Transverse colon (tissue), 4 donors: ENCODE measurements around the gene PLEKHA1. TPM values are rescaled to one million over a fixed set of nuclear protein-coding genes. Genes with fewer than 3 reads are reported as not detected.

ENCODE experiments used
- DNase-seq: peaks from one replicate; pipeline ENCODE4 v3.0.0-alpha.2; 2019
- H3K27ac ChIP-seq, 4 donors: fragments of 200-600 bp; sonication (generic); 2 replicates each; pipeline ENCODE4 v1.5.1; 2016 to 2018; ENCODE audit warnings: inconsistent platforms in 4 of 4
- H3K27me3 ChIP-seq: fragments of 200-600 bp; sonication (generic); 2 replicates; pipeline ENCODE4 v1.5.1; 2017; ENCODE audit warnings: inconsistent platforms
- H3K36me3 ChIP-seq, 4 donors: fragments of 200-600 bp; sonication (generic); 2 replicates each; pipeline ENCODE4 v1.5.1; 2017 to 2019; ENCODE audit warnings: inconsistent platforms in 4 of 4
- H3K4me1 ChIP-seq, 4 donors: fragments of 200-600 bp; sonication (generic); 2 replicates each; pipeline ENCODE4 v1.5.1; 2017 to 2020; ENCODE audit warnings: inconsistent platforms in 4 of 4
- H3K4me3 ChIP-seq, 4 donors: fragments of 200-600 bp; sonication (generic); 1 replicate in 1 of 4; 2 replicates in 3 of 4; pipeline versions ENCODE4 v1.5.1 to v1.6.1; 2017 to 2019; ENCODE audit warnings: inconsistent platforms in 4 of 4
- H3K9me3 ChIP-seq, 2 donors: fragments of 200-600 bp; sonication (generic); 2 replicates each; pipeline ENCODE4 v1.5.1; 2017 to 2019; ENCODE audit warnings: inconsistent platforms in 2 of 2
- CTCF ChIP-seq, 5 experiments: fragments of 200-600 bp in 3 of 5; fragments of 450-650 bp in 2 of 5; sonication (generic) in 3 of 5; IDR thresholded peaks; 1 replicate in 2 of 5; 2 replicates in 3 of 5; pipeline ENCODE4 v1.5.1; 2016 to 2017; ENCODE audit warnings: antibody characterized with exemption in 5 of 5, inconsistent platforms in 3 of 5, mild to moderate bottlenecking in 2 of 5, moderate library complexity in 1 of 5
- EP300 ChIP-seq: sonication (generic); formaldehyde crosslinking; IDR thresholded peaks from one replicate; pipeline ENCODE4 v1.6.1; 2017; ENCODE audit warnings: antibody characterized with exemption, low read depth
- POLR2A ChIP-seq: fragments of 450-650 bp; IDR thresholded peaks from one replicate; pipeline ENCODE4 v1.6.1; 2016; ENCODE audit warnings: antibody characterized with exemption, mild to moderate bottlenecking, moderate library complexity
- POLR2AphosphoS5 ChIP-seq, 3 donors: sonication (generic); formaldehyde crosslinking; IDR thresholded peaks; one replicate each; pipeline ENCODE4 v1.6.1; 2016; ENCODE audit warnings: antibody characterized with exemption in 3 of 3
- WGBS, 2 donors: methylation state at CpG; one replicate each; pipeline ENCODE4 v1.1.5; 2018; ENCODE audit warnings: low coverage in 1 of 2; 5-methylcytosine and 5-hydroxymethylcytosine counted together
- in situ Hi-C, 4 donors: fragments of 200-750 bp; cut with MboI; loops; one replicate each; pipeline versions ENCODE4 v1.15.0 to v1.15.1; 2017; ENCODE audit warnings: low sequenced_read_pairs in 3 of 4, low pct_ligation_motif_present in 1 of 4, low pct_unique_long_range_greater_than_20kb in 1 of 4
- intact Hi-C: fragments of 100-400 bp; cut with DNase I; formaldehyde crosslinking; loops from one replicate; pipeline ENCODE4 v1.15.1; 2023; ENCODE audit warnings: low total_unique reads
- total RNA-seq, 4 donors: library from RNA; depleted of rRNA; stranded (reverse); fragments of >200 nt; gene quantifications; one replicate each; pipeline ENCODE4 v1.1.0, GENCODE V29; 2016

The PLEKHA1 gene
- total RNA-seq, 4 donors from 2014 or later: 10.7 to 40.3 (median 28.9) TPM

- Histone ChIP-seq H3K27ac (no peak overlapping the region), H3K9me3 (no peaks in the 10 kb centered on the region), H3K4me1 (peaks cover 18 to 35% (median 22%) of the 10 kb centered on the region in 4 donors), H3K36me3 (no peaks in the 10 kb centered on the region), H3K27me3 (peaks cover 6% of the 10 kb centered on the region), H3K4me3 (no peak overlapping the region)
- in situ Hi-C loops (no loop called here), intact Hi-C loops (loop anchor here (2.0 kb wide), 1 partner anchor 75 kb away; no protein-coding TSS in a partner anchor)
- no peak for DNase-seq
- WGBS, 2 donors: 95% methylated on average over 4 of the region's 4 CpGs
- TF ChIP-seq POLR2AphosphoS5 (IDR thresholded peaks at IDR 0.05): no peak
- no peak for TF ChIP-seq EP300
- no peak for TF ChIP-seq POLR2A
- TF ChIP-seq CTCF (IDR thresholded peaks at IDR 0.05): no peak
Observed at GRCh38 chr10:122471531-122472177, 97.1 kb downstream of the PLEKHA1 start.

DNA sequence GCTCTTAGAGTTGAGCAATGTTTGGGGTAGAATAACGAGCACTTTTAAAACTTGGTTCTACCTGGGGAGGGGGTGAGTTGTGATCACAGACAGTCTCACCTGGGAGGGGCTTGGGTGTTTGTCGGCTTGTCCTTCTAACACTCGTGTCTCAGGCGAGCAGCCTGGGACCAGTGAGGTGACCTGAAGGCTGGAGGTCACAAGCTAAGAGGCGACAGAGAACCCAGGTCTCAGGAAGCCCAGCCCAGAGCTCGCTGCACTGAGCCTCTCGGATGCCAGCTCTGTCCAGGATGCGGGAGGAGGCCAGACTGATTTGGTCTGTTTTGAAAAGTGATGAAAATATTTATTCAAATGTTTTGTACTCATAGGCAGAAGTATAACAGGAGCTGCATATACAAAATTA lies 98.6 kb downstream of the PLEKHA1 start:
- in situ Hi-C loops (no loop called here), intact Hi-C loops (loop anchor here (2.0 kb wide), 1 partner anchor 76 kb away; no protein-coding TSS in a partner anchor)
- Histone ChIP-seq H3K36me3 (no peaks in the 10 kb centered on the region), H3K4me3 (no peak overlapping the region), H3K27me3 (peaks cover 6% of the 10 kb centered on the region), H3K4me1 (peaks cover 18 to 38% (median 22%) of the 10 kb centered on the region in 4 donors), H3K27ac (no peak overlapping the region), H3K9me3 (no peaks in the 10 kb centered on the region)
- 75 to 80% methylated on average over 1 to 8 of the region's 8 CpGs for WGBS, 2 donors
- DNase-seq: no peak
- TF ChIP-seq EP300 (no peak), POLR2AphosphoS5 (IDR thresholded peaks at IDR 0.05) (no peak), POLR2A (no peak), CTCF (IDR thresholded peaks at IDR 0.05) (no peak)

- peak overlapping the region in 3 of 4 donors; percentile 70 to 84 (median 73) for H3K27ac ChIP-seq
- 46 to 51% methylated on average over 7 to 15 of the region's 15 CpGs for WGBS, 2 donors
- no peaks in the 10 kb centered on the region for H3K36me3 ChIP-seq
- H3K4me1 ChIP-seq: peaks cover 18 to 37% (median 22%) of the 10 kb centered on the region in 4 donors
- H3K27me3 ChIP-seq: peaks cover 6% of the 10 kb centered on the region
- no peak for TF ChIP-seq CTCF (IDR thresholded peaks at IDR 0.05)
- no peak for TF ChIP-seq POLR2A
- no peak for TF ChIP-seq POLR2AphosphoS5 (IDR thresholded peaks at IDR 0.05)
- no peak for TF ChIP-seq EP300
- no peaks in the 10 kb centered on the region for H3K9me3 ChIP-seq
- DNase-seq: no peak
- in situ Hi-C loops (no loop called here), intact Hi-C loops (no loop called here)
- H3K4me3 ChIP-seq: no peak overlapping the region
Observed at GRCh38 chr10:122474131-122474818, 99.8 kb downstream of the PLEKHA1 start.

DNA sequence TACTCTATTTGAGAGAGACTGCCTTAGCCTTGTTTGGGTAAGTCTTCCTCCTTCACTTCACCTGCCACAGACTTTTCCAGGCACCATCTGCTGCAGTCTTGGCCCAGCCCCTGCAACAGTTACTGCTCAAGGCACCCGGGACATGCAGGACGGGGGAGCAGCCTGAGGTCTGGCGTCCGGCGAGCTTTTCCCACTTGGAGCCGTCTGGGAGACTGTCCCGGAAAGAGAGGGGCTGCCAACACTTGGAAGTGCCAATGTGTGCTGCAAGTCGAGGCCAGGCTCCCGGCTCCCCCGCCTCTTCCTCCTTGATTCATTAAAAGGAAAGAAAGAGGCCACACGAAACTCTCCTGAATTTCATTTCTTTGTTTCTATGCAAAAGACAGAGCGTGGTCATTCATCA lies 100.6 kb downstream of the PLEKHA1 start:
- DNase-seq: no peak
- TF ChIP-seq EP300: no peak
- no peak for TF ChIP-seq POLR2AphosphoS5 (IDR thresholded peaks at IDR 0.05)
- TF ChIP-seq POLR2A: no peak
- no peak for TF ChIP-seq CTCF (IDR thresholded peaks at IDR 0.05)
- Histone ChIP-seq H3K9me3 (no peaks in the 10 kb centered on the region), H3K4me3 (no peak overlapping the region), H3K27ac (peak overlapping the region; percentile 18 to 84 (median 72)), H3K4me1 (peaks cover 14 to 30% (median 22%) of the 10 kb centered on the region in 4 donors), H3K36me3 (no peaks in the 10 kb centered on the region), H3K27me3 (peaks cover 6% of the 10 kb centered on the region)
- WGBS, 2 donors: 60 to 67% methylated on average over 5 to 12 of the region's 12 CpGs
- intact Hi-C loops: no loop called here
- in situ Hi-C loops: no loop called here
